ENCODE data around the gene RFX7.

DNA sequence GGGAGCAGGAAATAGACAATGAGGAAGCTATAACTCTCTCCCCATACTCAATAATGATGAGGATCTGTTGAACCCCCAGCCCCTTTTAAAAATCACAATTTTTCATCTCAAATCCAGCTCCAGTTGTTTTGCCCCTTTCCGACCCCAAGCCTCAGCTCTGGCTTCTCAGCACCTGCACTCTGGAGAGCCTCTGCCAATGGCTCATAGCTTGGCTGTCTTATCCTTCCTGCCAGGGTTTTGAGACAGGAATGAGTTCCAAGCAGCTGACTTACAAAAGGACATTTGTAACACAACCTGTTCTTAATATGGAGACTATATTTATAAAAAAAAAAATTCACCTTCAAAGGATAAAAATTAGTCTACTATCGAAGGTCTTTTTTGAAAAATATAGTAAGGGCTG, 144.4 kb downstream of the RFX7 start:
- TF ChIP-seq, protein P1, sequence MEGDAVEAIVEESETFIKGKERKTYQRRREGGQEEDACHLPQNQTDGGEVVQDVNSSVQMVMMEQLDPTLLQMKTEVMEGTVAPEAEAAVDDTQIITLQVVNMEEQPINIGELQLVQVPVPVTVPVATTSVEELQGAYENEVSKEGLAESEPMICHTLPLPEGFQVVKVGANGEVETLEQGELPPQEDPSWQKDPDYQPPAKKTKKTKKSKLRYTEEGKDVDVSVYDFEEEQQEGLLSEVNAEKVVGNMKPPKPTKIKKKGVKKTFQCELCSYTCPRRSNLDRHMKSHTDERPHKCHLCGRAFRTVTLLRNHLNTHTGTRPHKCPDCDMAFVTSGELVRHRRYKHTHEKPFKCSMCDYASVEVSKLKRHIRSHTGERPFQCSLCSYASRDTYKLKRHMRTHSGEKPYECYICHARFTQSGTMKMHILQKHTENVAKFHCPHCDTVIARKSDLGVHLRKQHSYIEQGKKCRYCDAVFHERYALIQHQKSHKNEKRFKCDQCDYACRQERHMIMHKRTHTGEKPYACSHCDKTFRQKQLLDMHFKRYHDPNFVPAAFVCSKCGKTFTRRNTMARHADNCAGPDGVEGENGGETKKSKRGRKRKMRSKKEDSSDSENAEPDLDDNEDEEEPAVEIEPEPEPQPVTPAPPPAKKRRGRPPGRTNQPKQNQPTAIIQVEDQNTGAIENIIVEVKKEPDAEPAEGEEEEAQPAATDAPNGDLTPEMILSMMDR (IDR thresholded peaks at IDR 0.05) = no peak
- no peak for TF ChIP-seq POLR2AphosphoS5 (IDR thresholded peaks at IDR 0.05)

Measured in breast epithelium (tissue), 3 donors.